ENCODE results near the gene MED7. TPM values are rescaled to one million over a fixed set of nuclear protein-coding genes. Genes with fewer than 3 reads are reported as not detected.

MED7 gene
- total RNA-seq, 1 experiment from 2014 or later = 14.7 TPM

GRCh38 chr5:157166214-157167213 is 23.8 kb upstream of the MED7 start, which contains the start of gene GARIN3:
Gene GARIN3 (minus strand): TSS chr5:157166264. CDS start chr5:157166168, 96 bp downstream.
- H3K27ac Mint-ChIP-seq (ENCODE audit: low read depth, unreplicated experiment) = no peak within 1 kb of the TSS
- intact Hi-C loops (cut with micrococcal nuclease) = no loop called here
- DNase-seq (ENCODE audit: unreplicated experiment) = no peak
- H3K4me1 Mint-ChIP-seq (ENCODE audit: insufficient read depth, unreplicated experiment) = no peaks in the 10 kb centered on the region
- peaks cover 15% of the 10 kb centered on the region for H3K27me3 Mint-ChIP-seq (ENCODE audit: insufficient read depth, unreplicated experiment)
- no peak within 1 kb of the TSS for H3K4me3 Mint-ChIP-seq (ENCODE audit: unreplicated experiment)
- ChIA-PET CTCF (interaction anchor here (1.5 to 2.5 kb wide), 3 partner anchors 10 to 24 kb away, joined by 3 to 16 read pairs (median 6); no protein-coding TSS in a partner anchor), POLR2A (no interaction called here)
- no TSS peak for BruUV-seq (replicated peaks)
- H3K9me3 Mint-ChIP-seq (ENCODE audit: unreplicated experiment) = peaks cover 8% of the 10 kb centered on the region
- H3K36me3 Mint-ChIP-seq (ENCODE audit: insufficient read depth, unreplicated experiment) = no peaks in the 10 kb centered on the region
- TF ChIP-seq CTCF (IDR thresholded peaks at IDR 0.05; ENCODE audit: unreplicated experiment) = no peak

GRCh38 chr5:157165668-157166067 is 23.0 kb upstream of the MED7 start:
- Mint-ChIP-seq H3K27ac (ENCODE audit: low read depth, unreplicated experiment) (no peak overlapping the region), H3K36me3 (ENCODE audit: insufficient read depth, unreplicated experiment) (no peaks in the 10 kb centered on the region), H3K27me3 (ENCODE audit: insufficient read depth, unreplicated experiment) (peaks cover 15% of the 10 kb centered on the region), H3K4me3 (ENCODE audit: unreplicated experiment) (no peak overlapping the region), H3K9me3 (ENCODE audit: unreplicated experiment) (peaks cover 2% of the 10 kb centered on the region), H3K4me1 (ENCODE audit: insufficient read depth, unreplicated experiment) (no peaks in the 10 kb centered on the region)
- intact Hi-C loops (cut with micrococcal nuclease) = no loop called here
- no TSS peak for BruUV-seq (replicated peaks)
- ChIA-PET CTCF (interaction anchor here (0.5 to 0.6 kb wide), 2 partner anchors 130 to 610 kb away, joined by 3 to 5 read pairs; no protein-coding TSS in a partner anchor), POLR2A (no interaction called here)
- no peak for DNase-seq (ENCODE audit: unreplicated experiment)
- no peak for TF ChIP-seq CTCF (IDR thresholded peaks at IDR 0.05; ENCODE audit: unreplicated experiment)

- Mint-ChIP-seq H3K4me1 (ENCODE audit: insufficient read depth, unreplicated experiment) (no peaks in the 10 kb centered on the region), H3K36me3 (ENCODE audit: insufficient read depth, unreplicated experiment) (no peaks in the 10 kb centered on the region)
- intact Hi-C loops (cut with micrococcal nuclease) = no loop called here
Measured at GRCh38 chr5:157165261-157165660, 22.6 kb upstream of the MED7 start.

More at GRCh38 chr5:157165261-157165660, 22.6 kb upstream of the MED7 start:
- CTCF ChIA-PET = interaction anchor here (0.5 to 0.6 kb wide), 2 partner anchors 130 to 610 kb away, joined by 3 to 5 read pairs; no protein-coding TSS in a partner anchor
- no peak overlapping the region for H3K27ac Mint-ChIP-seq (ENCODE audit: low read depth, unreplicated experiment)
- POLR2A ChIA-PET = interaction anchor here (0.7 kb wide), 1 partner anchor 11 kb away, joined by 3 read pairs; no protein-coding TSS in a partner anchor
- H3K27me3 Mint-ChIP-seq (ENCODE audit: insufficient read depth, unreplicated experiment) = peaks cover 15% of the 10 kb centered on the region
- no peak for DNase-seq (ENCODE audit: unreplicated experiment)
- H3K9me3 Mint-ChIP-seq (ENCODE audit: unreplicated experiment) = no peaks in the 10 kb centered on the region
- no peak overlapping the region for H3K4me3 Mint-ChIP-seq (ENCODE audit: unreplicated experiment)
- TF ChIP-seq CTCF (IDR thresholded peaks at IDR 0.05; ENCODE audit: unreplicated experiment) = no peak
- BruUV-seq (replicated peaks) = no TSS peak
